ENCODE results near the gene NFXL1.

NFXL1 gene

DNA sequence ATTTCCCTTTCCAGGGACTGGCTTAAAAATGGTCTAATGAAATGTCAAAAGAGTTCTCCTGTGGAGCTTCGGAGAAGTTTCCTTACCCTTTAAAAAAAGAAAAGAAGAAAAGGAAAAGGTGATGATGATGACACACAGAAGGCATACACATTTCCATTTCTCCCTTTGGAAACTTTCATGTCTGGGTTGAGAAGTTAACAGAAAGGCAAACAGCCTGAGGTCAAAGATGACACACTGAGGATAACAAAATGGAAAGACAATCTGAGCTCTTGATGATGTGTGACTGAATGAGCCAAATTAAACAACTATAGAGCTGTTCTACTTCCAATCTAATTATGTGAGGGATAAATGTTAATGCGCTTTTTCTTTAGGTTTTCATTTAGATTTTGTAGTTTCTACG, 32.2 kb downstream of the NFXL1 start:
- no peak for DNase-seq (ENCODE audit: low spot score)

DNA sequence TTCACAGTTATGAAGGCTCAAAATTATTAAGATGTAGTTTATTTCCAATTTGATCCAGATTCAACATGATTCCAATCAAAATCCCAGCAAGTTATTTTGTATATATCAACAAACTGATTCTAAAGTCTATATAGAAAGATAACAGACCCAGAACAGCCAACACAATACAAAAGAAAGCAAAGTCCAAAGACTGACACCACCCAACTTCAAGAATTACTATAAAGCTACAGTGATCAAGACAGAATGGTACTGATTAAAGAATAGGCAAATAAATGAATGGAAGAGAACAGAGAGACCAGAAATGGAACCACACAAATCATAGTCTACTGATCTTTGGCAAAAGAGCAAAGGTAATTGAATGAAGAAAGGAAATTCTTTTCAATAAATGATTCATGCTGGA, 34.9 kb downstream of the NFXL1 start:
- DNase-seq (ENCODE audit: low spot score): no peak

DNA sequence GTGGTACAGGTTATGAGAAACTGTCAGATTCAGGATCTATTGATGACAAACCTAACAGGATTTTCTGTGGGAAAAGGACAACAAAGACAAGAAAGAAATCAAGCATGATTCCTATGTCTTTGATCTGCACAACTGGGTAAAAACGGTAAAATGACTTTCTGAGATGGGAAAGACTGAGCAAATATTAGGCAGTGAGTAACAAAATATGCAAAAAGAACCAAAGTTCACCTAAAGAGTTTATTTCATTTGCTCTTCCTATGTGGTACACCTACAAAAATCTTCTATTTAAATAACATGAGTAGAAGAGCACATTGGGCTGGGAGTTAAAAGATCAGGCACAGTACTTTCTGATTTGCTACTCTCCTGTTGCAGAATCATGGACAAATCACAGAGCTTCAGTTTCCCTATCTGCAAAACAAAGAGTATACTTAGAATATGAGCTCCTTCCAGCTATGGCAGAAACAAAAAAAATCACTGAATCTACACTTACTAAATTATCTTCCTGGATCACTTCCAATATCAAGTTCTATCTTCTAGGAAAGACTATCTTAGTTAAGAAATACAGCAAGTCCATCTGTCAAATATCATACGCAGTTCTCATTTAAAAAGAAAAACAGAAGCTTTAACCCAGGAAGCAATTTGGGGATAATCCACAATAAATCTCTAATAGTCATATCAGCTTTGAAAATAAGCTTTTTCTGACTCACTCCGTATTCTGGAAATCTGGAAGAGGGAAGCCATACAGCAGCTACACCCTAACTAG, 37.4 kb downstream of the NFXL1 start:
- no peak for DNase-seq (ENCODE audit: low spot score)

DNA sequence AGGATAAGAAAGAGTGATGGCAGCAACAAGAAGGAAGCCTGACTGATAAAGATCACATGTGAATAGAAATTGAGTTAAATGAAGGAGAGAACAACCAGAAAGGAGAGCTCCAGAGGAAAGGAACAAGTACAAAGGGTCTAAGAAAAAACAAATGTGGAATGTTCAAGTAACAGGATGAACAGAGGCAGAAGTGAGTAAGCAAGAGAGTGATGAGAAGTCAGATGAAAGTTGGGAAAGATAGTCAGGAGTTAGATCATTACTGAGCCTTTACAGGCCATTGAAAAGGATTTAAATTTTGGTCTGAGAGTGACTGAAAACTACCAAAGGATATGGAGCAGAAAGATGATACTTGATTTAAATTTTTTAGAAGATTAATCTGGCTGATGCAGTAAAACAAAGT, 38.1 kb downstream of the NFXL1 start:
- DNase-seq (ENCODE audit: low spot score): no peak

DNA sequence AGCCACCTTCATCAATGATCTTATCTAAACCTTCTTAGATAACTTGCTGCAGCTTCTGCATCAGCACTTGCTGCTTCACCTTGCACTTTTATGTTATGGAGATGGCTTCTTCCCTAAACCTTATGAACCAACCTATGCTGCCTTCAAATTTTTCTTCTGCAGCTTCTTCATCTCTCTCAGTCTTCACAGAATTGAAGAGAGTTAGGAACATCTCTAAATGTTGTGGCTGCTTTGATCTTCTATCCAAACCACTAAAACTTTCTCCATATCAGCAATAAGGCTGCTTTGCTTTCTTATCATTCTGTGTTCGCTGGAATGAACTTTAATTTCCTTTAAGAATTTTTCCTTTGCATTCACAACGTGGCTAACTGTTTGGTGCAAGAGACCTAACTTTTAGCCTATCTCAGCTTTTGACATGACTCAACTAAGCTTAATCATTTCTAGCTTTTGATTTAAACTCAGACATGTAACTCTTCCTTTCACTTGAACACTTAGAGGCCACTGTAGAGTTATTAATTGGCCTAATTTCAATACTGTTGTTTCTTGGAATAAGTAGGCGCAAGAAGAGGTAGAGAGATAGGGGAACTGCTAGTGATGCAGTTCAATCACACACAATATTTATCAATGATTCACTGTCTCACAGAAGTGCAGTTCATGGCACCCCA, 40.4 kb downstream of the NFXL1 start:
- no peak for DNase-seq (ENCODE audit: low spot score)

DNA sequence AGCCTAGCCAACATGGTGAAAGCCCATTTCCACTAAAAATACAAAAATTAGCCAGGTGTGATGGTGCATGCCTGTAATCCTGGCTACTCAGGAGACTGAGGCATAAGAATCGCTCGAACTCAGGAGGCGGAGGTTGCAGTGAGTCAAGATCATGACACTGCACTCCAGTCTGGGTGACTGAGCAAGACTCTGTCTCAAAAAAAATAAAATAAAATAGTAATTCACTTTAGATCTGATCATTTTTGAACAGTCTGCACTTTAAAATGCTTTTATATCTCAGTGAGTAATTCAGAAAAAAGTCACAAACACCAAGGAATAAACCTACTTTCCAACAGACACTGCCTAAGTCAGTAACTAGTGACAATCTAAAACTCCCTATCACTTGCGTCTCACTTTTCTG, 50.9 kb downstream of the NFXL1 start:
- no peak for DNase-seq (ENCODE audit: low spot score)

DNA sequence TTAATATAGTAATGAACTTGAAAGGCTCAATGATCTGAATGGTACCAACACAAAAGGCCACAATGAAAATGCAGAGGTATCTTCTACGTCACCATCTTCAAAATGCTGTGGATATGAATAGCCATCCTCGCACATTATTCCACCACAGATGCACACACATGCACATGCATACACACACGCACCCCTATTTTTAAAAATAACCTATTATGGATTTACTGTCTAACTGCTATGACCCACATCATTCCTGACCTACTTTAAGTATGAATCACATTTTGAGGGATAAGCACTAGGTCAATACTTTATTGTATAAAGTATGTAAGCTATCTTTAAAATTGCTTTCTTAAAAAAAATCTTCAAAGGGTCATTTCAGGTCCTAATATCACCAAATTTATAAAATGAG, 52.1 kb downstream of the NFXL1 start:
- no peak for DNase-seq (ENCODE audit: low spot score)

DNA sequence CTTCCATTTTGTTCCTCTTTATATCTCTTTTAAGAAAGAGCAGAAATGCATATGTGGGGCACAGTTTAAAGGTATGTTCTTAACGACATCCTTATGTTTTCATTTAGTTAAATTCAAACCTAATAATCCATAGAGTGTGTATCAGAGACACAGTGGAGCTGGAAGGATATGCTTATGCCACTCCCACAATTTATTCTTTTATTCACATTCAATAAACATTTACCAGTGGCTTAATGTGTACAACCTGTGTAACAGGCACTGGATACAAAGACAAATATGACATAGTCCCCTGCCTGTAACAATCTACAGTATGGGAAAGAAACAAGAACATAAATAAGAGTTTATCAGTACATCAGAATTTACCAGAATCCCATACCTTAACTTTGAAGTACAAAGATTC, 54.1 kb downstream of the NFXL1 start:
- DNase-seq (ENCODE audit: low spot score): no peak

DNA sequence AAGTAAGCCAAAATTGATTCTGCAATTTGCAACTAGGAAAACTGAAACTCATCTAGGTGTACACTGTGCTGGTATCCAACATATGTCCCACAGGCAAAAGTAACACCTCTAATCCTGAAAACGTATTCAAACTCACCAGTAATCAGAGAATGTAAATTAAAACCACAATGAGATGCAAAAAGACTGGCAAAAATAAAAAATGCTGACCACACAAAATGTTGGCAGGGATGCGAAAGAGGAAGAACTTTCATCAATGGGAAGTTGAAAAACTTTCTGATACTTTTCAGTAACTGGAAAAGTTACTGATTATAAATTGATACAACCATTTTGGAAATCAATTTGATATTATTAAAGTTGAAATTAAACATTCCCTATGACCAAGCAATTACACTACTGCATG, 56.4 kb downstream of the NFXL1 start:
- no peak for DNase-seq (ENCODE audit: low spot score)

DNA sequence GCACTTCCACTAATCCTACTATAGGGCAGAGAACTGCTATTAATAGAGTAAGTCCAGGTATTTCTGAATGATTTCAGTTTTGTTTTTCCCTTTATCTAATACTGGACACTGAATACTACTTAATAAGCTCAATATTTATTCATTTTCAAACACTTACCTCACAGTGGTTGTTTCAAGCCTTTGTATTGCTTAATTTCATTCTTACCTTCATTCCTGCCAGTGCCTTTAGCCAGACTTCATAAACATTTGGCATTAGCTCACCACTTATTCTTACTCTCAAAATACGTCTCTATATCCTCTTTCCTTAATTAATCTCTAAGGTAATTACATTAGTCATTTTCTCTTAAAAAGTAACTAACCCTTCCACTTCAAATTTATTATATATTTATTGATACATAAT, 57.7 kb downstream of the NFXL1 start:
- DNase-seq (ENCODE audit: low spot score): no peak

DNA sequence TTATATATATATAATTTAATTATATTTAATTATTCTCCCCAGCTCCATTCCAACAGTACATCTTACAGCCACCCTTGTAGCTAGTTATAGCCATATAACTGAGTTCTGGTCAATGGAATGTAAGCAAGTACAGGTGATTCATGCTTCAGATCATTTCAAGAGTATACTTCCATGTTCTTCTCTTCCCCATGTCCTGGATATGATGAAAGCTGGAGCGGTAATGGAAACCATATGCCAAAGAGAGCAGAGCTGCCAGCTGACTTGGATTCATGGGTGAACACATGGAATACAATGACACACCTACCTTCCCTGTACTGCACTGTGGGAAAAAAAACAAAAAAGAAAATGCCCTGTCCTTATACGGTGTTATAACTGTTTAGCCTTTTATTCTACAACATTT, 59.0 kb downstream of the NFXL1 start:
- DNase-seq (ENCODE audit: low spot score): no peak

DNA sequence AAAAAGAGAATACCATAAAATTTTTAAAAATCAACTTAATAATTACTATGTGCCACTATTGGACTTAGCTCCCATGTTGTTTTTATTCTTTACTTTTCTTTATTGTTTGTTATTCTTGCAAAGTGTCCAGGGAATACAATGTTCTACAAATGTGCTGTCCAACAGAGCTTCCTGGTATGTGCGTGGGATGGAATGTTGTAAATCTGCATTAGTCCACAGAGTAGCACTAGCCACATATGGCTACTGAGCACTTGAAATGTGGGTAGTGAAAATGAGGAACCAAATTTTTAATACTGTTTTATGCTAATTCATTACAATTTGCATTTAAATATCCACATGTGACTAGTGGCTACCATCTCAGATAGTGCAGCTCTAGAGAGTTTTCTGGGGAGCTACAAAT, 62.2 kb downstream of the NFXL1 start:
- DNase-seq (ENCODE audit: low spot score): no peak

DNA sequence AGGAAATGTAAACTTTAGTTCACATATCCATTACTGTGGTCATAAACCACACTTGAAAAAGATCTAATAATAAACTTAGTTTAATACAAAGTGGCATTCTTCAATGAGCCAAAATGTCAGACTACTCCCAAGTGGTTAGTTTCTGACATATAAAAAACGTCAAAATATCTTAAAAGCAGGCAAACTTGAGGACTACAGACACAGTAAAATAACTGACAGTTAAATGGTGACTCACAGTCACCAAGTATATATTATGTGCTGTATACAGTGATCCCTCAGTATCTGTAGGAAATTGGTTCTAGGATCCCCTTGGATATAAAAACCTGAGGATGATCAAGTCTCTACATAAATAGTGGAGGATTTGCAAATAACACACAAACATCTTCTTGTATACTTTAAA, 64.9 kb downstream of the NFXL1 start:
- no peak for DNase-seq (ENCODE audit: low spot score)

DNA sequence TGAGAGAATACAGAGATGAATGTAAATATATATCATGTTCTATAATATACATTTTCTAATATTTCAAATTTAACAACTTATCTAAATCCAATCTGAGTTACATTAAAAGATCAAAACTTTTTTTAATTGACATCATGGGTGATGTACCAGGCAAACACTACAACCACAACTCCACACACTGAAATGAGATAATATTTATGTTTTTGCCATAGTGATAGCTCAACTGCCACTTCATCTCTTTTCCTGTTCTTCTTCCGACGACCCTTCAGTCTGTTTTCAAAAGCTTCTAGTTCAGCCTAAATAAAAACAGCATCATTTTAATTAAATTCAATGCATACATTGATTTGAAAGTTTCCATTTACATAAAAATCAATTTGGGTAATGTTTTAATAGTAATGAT, 66.3 kb downstream of the NFXL1 start:
- no peak for DNase-seq (ENCODE audit: low spot score)

DNA sequence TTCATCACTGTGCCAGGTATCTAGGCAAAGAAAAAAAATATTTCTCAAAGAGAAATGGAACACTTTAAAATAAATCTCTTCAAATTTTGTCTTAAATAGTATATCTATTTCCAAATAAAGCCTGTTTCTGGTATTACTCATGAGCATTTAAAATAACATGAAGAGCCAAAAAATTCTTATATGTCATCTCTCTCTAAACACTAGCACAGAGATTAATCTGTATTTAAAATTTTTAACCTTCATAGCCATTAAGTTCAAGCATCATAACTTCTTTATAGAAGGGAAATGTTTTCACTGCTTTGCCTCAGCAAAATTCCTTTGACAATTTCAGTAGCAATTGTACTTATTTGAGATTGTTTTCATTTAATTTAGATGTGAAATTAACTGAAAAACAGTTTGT, 71.4 kb downstream of the NFXL1 start:
- no peak for DNase-seq (ENCODE audit: low spot score)

DNA sequence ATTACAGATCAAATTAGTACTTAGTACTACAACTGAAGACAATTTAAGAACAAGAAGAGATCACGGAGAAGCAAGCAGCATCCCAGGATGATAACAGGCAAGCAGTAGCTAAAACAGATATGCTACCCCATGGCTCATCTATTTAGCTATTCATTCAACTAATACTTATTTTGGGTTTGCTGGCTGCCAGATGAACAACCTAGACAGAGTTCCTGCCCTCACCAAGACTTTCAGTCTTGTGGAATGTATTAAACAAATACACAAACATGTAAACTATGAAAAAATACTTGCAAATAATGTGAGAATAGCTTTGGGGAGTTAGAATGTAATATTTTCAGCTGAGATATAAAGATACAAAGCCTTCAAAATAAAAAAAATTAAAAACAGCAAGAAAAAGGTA, 74.1 kb downstream of the NFXL1 start:
- no peak for DNase-seq (ENCODE audit: low spot score)

DNA sequence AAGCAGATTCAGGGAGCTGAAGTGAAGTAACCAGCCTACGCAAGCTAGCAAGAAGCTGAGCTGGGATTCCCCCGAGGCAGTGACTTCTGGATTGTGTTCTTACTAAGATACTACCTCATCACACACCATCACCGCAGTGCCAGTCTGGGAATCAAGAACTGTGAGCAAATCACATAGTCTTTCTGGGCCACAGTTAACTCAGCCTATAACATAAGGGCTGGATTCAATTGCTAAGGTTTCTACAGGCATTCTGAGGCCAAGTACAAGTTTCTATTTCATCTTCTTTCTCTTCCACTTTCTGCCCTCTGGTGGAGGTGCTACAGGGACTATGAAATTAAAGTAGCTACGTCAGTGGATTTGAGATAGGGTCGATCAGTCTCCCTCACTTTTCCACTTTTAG, 75.1 kb downstream of the NFXL1 start:
- peak; percentile 24 for DNase-seq (ENCODE audit: low spot score)

DNA sequence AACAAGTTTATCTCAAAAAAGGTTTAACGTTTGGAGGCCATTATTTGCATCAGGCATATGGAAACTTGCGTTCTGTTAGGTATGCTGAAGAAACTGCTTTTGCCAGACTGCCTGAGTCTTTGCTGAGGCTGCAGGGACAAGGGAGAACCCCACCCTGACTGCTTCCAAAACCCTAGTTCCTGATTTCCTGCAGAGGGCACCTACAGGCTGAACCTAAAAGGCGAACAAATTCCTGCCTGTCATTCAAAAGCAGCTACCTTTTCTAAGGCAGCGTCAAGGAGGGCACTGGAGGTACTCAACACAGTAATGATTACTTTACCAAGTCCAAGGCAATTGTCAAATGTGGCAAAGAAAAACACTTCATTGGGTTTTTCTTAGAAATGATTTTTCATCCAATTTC, 75.9 kb downstream of the NFXL1 start:
- no peak for DNase-seq (ENCODE audit: low spot score)

DNA sequence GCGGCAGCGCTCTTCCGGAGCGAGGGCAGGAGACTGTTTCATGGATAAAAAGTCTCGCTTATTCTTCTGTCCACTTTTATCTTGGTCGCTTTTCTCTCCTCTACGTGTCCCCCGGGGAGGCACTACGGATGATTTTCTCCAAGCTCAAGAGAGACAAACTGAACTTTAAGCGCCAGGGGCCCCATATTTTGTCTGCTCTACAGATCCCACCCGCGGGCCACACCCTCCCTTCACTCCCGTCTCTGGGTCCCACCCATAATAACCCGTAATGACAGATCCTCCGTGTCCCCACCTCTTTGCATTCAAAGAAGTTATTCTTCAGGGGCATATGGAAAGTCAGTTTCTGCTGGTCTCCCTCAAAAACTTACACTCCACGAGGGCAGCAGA, 76.5 kb downstream of the NFXL1 start, which contains the start of gene CORIN:
Gene CORIN (minus strand): TSS at position 160 of the 387 bp plus-strand sequence. CDS start 118 bp downstream, at position 42.
- no peak for DNase-seq (ENCODE audit: low spot score)

DNA sequence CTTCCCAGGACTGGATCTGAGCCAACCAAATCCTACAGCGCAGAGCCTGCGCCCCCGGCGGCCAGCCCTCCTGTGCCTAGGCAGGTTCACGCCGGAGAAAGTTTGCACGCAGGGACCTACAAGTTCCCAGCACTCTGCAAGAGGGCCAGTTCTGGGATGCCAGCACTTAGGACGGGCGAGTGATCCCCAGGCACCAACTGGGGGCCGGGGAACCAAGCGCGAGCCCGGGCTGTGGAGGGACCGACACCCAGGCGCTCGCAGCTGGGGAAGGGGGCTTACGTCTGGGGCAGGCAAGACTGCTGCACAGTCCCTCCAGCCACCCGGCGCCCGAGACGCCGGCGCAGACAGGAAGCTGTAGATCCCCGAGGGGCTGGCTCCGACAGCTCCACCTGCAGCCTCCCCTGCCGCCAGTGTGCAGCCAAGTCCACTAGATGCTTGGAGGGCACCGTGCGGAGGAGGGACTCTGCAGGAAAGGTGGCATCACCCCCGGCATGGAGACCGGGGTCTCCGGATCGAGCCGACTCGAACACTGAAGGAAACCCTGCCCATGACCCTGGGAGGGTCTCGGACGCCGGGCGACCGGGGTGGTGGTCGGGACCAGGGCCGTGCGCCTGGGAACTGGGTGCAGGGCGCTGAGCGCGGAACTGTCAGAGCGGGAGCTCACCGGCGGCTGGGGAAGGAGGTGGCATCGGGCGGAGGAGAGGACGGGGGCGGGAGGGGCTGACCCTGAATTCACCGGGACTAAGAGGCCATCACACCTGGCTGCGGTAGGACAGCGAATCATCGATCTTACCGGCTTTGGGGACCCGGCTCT, 77.1 kb downstream of the NFXL1 start:
- no peak for DNase-seq (ENCODE audit: low spot score)

DNA sequence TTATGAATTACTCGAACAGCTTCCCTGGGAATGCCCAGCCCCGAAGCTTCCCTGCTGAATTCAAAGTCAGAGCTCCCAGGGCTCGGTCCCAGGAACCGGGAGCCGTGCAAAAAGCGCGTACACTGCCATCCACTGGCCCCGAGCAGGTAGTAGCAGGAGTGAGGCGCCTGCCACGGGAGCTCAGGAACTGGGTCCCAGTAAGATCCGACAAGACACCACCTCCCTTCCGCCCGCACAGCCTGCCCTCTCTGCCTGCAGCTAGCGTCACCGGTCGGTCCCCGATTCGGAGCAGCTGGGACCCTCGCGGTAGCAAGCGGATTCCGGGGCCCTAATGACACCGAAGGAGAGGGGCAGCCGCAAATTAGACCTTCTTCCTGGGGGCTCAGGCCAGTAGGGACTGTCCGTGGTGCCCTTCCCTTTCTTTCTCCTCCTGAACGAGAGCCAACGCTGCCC, 77.7 kb downstream of the NFXL1 start:
- DNase-seq (ENCODE audit: low spot score): peak; percentile 57

DNA sequence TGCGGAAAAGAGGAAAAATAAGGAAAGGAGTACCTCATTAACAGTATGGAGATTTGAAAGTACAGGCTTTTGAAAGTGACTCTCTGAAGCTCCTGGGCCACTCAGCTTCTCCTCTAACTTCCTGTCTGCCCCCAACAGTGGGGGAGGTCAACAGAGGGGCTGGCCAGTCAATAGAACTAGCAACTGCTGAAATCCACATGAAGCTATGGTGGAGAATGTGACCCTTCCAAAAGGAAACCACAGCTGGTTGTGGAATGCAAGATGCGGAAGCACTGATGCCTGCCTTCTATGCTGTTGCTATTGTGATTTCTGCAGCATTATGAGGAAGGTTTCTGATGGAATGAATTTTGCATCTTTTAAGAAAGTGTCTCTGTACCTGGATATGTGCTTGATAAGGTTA, 78.9 kb downstream of the NFXL1 start:
- DNase-seq (ENCODE audit: low spot score): no peak
